SKM-1 treated with dmso at 0.1 percent for 144 hours (cell line): ENCODE data around the gene COL1A2.
A peak's percentile ranks its signal among the peaks of the same experiment; 100 is the strongest.

Source experiments
- DNase-seq: peaks from one replicate; lab custom pipeline; 2025; ENCODE audit not compliant: unreplicated experiment; lab: John Stamatoyannopoulos, UW

Gene COL1A2

DNA sequence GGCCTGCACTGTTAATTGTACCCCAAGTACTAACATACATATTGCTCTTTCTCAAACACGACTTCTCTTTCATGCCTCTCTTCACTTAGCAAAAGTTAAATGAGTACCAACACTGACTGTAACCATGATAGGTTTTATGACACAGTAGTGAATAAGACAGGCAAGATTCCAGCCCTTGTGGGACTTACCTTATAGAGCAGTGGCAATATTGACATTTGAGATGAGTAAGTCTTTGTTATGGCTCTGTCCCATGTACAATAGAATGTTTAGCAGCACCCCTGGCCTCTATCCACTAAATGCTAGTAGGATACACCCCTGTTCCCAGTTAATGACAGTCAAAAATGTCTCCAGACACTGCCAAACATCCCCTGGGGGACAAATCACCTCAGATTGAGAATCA is 11.9 kb upstream of the COL1A2 start:
- no peak for DNase-seq

DNA sequence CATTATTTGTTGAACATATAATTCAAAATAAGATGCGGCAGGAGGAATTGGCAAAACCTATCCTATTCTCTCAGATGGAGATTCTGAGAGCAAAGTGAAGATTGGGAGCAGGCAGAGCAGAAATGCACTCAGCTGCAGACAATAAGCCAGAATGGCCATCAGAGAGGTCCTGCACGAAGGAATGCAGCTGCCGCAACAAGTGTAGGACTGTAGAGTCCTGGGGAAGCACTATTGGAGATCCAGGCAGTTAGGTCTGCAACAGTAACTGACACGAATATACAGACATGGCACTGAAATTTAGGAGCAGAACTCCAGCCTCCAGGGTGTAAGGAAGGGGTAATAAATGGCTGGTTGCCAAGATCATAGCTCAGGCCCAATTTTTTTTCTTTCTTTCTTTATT is 10.4 kb upstream of the COL1A2 start:
- no peak for DNase-seq

DNA sequence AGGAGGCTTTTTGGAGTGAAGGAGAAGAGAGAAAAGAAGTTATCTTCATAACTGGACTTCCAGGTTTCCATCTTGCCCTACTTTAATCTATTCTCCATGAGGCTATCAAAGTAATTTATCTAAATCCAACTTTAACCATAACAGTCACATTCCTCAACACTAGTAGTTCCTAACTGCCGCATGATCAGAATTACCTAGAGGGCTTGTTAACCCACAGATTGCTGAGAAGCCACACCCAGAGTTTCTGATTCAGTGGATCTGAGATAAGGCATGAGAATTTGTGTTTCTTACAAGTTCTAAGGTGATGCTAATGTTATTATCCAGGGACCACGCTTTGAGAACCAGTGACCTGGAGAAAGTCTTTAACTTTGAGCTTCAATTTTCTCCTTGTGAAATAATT is 8.3 kb upstream of the COL1A2 start:
- DNase-seq: no peak

DNA sequence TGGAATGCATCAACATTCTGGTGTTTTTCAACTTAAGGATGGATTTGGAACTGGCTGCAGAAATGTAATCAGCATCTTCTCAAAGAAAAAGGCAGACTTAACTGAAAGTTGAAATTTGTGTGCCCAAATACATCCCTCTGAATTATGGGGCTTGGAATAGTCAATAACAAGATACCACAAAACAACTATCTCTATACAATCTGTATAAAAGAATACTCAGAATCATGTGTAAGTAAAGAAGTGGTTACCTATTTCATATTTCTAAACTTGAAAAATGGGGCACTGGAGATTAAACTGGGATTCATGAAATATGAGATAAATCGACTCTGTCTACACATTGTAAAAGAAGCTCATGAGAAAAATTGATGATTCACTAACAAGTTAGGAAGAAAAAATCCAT is 6.2 kb upstream of the COL1A2 start:
- no peak for DNase-seq

DNA sequence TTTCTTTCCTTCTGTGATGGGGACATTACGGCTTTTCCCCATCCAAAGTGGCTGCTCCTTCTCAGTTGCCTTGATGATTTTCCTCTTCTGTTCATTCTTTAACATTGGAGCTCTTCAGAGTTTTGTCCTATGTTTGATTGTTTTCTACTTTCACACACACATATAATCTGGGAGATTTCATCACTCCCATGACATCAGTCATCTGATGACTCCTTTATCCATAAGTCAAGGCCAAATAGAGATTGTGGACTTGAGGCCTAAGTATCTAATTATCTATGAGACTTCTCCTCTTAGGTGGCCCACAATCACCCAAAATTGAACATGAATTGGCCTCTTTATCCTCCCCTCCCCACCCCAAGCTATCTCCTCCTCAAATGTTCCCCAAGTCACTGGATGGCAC is 5.3 kb upstream of the COL1A2 start:
- DNase-seq: no peak

DNA sequence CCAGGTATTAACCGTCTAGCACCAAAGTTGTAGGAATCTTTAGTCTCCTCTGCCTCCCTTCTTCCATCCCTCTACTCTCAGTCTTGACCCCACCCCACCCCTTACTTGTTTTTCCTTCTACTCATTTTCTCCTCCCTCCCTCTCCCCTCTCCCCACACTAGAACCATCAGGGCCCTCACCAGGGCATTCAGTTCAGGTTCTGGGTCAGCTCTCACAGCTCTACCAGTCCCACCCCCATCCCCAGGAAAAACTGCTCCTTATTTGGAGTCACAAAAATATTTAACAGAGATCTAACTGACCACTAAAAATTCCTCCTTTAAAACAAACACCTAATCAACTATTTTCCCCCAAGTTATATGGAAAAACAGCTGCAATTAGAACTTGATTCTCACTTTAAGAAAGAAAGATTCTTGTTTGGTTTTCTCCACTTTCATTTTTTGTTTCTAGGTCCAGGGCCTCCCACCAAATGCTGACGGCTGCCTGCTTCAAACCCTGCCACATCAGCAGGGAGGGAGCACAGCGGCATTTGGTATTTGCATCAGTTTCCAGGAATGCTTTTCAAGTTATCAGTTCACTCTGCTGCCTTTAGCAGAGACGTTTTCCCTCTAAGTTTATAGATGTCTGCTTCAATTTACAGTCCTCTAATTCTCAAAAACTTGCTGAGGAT is 2.8 kb upstream of the COL1A2 start:
- no peak for DNase-seq

DNA sequence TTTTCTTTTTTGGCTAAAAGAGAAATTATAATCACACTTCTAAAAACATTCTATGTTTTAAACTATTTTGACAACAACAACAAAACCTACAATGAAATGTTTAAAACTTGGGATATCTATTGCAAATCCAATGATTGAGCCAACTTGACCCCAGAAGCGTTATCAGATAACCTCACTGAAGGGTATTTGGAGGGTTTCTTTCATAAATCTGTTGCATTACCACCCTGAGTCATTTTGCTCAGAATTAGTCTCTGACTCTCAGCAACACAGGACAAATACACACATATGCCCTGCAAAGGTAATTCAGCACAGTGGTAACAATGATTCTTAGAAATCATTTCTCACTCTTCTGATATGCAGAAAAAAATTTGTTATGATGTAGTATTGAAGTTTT is 2.3 kb upstream of the COL1A2 start:
- no peak for DNase-seq

DNA sequence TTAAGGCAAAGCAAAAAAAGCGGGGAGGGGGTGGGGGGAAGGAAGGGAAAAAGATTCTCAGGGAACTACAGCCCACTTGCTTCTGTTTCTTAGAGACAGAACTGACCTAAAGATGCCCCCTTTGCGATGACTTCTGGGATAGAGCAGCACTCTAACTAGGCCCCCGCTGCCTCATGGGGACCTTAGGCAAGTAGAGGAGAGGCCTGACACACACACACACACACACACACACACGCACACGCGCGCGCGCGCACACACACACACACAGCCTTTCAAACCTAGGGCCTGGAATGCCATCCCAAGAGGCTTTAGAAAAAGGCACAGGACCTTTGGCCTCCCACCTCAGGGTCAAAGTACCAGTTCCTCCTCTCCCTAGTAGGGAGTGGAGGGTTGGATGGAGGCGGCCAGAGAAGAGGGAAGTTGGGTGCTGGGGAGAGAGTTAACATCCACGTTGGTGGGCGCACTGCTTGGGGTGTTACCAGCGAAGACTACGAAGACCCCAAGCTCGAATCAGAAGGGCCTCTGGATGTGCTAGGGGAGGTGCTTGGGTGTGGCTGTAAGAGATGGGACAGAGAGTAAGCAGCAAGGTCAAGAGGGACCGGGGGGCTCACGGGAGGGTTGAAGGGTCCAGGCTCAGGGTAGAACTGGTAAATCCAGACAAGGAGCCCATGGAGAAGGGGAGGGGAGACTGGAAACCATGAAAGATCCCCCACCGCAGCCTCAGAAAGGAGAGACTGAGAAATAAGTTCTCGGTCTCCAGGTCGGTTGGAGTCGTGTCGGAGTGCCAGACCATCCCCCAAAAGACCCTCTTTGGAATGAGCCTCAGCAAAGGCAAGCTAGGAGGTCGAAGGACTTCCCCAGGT is 1.2 kb upstream of the COL1A2 start:
- DNase-seq: no peak

DNA sequence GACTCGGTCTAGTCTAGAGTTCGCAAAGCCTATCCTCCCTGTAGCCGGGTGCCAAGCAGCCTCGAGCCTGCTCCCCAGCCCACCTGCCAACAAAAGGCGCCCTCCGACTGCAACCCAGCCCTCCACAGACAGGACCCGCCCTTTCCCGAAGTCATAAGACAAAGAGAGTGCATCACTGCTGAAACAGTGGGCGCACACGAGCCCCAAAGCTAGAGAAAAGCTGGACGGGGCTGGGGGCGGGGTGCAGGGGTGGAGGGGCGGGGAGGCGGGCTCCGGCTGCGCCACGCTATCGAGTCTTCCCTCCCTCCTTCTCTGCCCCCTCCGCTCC is 622 bp upstream of the COL1A2 start:
- no peak for DNase-seq

DNA sequence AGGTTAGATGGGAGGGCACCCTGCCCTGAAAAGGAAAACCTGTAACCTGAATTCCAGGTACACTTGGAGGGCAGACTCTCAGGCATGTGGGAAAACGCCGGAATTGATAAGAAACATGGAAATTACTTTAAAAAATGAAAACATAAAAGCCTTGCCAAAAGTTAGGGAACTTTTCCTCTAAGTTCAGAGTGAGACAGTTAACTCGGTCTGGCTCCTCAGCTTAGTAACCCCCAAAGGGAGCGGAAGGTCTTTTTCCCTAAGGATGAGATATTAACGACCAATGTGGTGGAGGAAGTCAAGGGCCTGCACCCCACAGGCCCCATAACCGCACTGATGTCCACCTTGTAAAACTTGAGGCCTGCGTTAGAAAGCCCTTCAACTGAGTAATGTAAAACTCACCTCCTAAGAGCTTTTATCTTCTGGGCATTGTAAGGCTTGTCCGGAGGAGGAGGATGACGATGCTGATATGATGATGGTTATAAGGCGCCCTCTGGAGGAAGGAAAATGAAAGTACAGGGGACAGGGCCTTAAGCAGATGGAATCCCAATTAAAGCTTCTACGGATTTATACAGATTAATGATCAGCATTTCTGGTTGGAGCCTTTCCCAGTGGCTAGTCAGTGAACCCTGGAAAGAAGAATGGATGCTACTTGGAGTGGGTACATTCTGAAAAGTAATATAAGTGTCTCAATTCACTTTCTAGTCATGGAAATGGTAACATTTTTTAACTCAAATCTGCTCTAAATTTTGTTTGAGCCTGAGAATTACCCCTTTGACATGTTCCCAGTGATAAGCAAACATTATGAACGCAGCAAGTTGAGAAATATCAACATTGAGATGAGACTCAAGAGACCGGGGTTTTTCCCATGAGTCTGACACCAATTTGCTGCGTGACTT is 694 bp downstream of the COL1A2 start:
- DNase-seq: peak; percentile 76

DNA sequence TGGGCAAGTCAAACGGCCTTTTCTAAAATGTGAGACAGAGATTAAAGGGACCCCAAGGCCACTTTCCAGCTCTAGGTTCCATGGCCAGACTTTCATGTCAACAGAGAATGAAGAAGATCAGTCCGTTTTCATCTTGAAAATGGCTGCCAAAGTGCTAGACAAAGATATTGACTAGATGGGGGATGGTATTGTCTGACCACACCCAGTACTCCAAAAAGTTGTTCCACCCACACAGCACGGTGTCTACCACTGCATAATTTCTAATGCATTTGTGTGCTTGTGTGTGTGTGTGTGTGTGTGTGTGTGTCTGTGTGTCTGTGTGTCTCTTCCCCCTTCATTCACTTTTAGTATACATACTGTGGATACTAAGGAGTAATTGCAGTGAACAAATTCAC is 1.3 kb downstream of the COL1A2 start:
- no peak for DNase-seq

DNA sequence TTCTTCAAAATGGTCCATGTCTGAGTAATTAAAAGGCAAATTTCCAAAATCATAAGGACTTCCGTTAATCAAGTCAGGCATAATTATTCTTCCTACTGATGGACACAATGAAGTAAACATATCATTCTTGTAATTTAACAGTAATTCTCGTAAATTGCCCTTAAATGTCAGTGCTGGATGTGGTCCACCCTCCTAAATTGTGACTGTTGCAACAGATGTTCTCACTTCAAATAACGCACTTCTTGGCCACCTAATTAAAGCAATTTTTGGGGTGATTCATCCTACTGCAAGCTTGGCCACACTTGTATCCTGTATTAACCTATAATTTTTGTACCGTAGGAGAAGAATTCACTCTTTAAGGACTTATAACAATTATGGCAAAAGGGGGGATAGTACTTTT is 1.9 kb downstream of the COL1A2 start:
- no peak for DNase-seq

DNA sequence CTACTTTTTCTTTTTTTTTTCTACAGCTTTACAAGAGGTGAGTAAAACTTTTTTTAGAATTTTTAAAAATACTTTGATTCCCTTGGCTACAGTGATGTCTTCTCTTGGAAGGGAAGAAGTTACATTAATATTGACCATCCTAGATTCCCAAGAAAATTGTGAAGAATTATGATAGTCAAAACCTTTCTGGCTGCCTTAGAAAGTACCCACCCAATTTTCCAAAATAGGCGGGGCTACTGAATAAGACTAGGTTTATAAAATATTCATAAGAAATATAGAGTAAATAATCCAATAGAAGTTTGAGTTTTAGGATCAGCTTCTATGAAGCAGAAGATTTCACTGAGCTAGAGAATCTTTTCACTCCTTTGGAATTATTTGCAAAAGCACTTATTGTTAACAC is 3.0 kb downstream of the COL1A2 start:
- no peak for DNase-seq

DNA sequence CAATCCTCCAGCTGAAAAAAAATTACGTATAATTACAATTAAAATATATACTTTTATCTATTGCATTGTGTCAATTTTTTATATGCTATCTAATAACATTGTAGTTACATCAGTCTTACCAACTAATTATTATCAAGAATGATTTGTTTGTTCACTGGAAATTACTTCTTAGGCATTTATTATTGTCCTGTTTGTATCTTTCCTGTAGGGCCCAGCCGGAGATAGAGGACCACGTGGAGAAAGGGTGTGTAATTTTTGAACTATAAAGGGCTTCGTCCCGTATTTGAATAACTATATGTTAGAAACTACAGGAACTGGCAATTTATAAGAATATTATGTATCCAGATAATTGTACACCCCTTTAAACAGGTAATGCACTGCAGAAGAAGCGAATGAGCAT is 4.1 kb downstream of the COL1A2 start:
- DNase-seq: no peak

DNA sequence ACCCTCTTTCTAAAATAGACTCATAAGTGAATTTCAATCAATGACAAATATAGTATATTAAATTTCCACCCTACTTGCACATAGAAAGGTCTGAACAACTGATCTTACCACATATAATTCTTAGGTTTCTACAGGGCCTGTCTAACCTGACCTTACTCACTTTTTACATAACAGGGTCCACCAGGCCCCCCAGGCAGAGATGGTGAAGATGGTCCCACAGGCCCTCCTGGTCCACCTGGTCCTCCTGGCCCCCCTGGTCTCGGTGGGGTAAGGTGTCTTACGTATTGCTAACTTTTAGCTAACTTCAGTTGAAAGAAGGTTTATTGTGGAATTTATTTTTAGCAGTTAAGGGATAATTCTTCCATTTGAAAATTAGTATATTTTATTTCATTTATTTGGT is 5.3 kb downstream of the COL1A2 start:
- no peak for DNase-seq

DNA sequence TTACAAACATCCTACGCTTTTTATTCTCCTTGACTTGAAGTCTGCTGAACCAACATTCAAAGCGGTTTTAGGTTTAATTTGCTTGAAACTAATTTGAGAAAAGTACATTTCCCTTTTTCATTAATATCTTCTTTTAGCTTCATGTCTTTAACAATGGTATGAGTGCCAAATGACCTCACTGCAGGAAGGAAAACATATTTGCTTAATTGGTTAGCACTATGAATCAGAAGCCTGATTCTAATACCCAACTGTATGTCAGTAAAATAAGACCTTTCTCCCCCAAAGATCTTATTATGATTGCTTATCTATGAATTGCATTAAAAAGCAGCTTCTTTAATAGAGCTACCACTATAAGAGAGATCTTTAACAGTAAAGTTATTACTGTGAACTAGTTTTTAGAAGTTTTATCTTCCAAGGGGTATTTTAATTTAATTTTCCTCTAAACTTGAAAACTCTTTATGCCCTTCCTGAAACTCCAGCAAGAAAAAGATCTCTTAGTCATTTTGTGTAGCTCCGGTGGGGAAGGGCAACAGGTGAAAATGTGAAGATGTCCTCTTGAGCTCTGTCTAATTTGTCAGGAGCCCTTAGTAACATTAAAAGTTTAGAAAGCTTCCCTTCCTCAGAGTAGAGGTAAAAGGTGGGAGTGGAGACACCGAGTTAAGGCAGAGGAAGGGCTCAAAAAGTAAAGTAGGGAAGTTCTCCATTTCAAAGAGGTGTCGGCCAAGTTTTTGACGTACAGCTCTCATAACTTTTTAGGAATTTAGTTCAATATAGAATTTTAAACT is 6.1 kb downstream of the COL1A2 start:
- DNase-seq: no peak

DNA sequence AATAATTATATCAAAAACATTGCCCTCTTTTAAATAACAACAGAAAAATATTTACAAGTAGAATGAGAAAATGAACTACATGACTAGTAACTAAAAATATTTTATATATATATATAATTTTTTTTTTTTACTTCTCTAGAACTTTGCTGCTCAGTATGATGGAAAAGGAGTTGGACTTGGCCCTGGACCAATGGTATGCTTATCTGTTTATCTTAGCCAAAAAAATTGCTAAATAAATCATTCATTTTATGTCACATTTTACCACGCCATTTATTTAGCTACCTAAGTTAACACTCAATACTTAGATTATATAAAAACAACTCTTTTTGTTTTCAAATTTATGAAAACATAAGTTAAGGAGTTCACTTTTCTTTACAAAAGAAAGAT is 6.7 kb downstream of the COL1A2 start:
- DNase-seq: no peak

DNA sequence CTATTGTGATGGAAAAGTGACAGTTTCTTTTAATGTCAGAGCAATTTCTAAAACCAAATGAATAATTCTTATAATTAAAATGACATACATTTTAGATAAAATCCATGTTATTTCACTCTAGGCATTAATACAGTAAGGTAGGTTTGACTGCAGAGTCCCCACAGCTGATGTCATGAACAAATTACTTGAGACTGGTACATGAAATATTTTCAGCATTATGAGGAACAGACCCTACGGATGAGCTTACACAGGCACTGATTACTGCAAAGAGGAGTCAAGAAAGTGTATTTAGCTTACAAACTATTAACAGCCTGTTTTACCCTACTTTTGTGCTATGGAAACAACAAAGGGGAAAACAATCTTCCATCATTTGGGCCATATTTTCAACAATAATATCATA is 8.9 kb downstream of the COL1A2 start:
- DNase-seq: no peak

DNA sequence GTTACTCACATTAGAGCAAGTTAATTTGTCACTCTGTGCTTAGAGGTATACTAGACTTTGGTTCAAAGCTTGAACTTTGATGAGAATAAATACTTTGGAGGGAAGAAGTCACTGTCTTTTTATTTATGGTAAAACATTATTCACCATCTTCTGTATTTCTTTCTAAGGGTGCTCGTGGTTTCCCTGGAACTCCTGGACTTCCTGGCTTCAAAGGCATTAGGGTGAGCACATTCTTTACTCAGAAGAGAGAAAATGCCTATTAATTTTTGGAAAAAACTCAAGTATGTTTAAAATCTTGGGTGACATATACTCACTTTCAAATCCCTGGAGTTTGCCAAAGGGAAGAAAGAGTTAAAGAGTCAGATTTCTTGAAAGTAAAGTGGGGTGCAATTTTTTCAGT is 10.8 kb downstream of the COL1A2 start:
- DNase-seq: no peak

DNA sequence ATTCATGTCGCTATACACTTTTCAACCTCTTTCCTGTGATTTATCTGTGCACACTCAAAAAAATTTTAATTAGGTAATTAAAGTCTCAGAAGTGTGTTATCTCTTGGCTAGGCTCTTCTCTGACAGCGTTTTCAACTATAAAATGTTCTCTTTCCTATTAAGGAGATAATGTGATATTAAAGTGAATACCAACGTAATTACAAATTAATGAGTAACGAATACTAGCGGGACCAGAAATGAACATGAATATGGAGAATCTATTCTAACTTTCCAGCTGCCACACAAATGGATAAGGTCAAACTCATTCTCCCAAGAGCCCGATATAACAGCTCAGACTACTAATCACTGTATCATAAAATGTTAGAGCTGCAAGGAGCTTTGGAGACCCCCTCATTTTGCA is 12.0 kb downstream of the COL1A2 start:
- DNase-seq: no peak
